HG03378 (cell line): ENCODE data around the gene KCNK3.

Experiments
- ATAC-seq: cut with Tn5 transposase; IDR thresholded peaks from one replicate; pipeline ENCODE4 v1.9.1; 2021; ENCODE audit warnings: mild to moderate bottlenecking, moderate library complexity; ENCODE audit not compliant: unreplicated experiment

The KCNK3 gene

DNA sequence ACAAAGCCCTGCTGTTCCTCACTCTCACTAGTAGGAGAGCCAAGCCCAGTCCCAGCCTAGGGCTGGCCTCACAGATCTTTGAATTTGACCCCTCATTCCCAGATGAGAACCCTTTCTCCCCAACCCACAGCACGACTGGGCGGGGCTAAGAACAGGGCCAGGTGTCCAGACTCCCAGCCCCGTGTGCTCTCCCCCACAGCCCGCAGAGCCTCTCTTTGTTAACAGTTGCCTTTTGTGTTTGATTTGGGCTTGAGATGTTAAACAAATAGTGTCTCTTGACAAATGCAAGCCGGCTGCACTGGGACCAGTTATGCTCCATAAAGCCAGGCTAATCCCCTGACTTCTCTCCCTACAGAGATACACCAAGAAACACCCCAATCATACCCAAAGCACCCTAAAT lies 4.7 kb upstream of the KCNK3 start:
- no peak for ATAC-seq

DNA sequence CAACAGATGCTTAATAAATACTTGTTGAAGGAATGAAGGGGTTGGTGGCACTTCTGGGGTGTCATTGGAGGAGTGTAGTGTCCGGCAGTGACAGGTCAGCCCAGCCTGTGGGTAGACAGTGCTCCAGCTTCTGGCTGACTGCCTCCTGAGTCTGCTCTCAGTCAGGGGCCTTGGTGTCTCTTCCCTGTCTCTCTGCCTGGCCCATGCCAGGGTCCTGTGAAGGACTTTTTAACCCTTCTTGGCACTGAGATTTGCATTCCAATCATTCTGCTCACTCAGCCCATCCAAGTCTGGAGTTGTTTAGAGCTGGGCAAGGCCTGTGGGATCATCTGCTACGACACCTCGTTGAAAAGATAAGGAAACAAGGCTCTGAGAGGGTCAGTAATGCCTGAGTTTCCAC lies 1.4 kb upstream of the KCNK3 start:
- no peak for ATAC-seq

DNA sequence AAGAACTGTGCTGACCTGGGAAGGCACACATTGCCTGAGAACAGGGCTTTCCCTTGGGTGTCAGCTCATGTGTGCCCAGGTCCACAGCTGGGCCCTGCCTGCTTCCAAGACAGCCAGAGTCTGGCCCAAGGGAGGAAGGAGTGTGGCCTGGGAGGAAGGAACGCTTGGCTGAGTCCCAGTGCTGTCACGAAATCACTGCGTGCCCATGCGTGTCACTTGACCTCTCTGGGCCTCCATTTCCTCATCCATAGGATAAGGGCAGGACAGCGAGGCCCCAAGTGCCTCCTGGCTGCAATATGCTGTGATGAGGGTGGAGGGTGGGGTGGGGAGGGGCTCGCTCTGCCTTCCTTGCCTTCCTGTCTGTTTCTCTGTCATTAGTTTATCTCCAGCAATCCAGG lies 642 bp upstream of the KCNK3 start:
- no peak for ATAC-seq

DNA sequence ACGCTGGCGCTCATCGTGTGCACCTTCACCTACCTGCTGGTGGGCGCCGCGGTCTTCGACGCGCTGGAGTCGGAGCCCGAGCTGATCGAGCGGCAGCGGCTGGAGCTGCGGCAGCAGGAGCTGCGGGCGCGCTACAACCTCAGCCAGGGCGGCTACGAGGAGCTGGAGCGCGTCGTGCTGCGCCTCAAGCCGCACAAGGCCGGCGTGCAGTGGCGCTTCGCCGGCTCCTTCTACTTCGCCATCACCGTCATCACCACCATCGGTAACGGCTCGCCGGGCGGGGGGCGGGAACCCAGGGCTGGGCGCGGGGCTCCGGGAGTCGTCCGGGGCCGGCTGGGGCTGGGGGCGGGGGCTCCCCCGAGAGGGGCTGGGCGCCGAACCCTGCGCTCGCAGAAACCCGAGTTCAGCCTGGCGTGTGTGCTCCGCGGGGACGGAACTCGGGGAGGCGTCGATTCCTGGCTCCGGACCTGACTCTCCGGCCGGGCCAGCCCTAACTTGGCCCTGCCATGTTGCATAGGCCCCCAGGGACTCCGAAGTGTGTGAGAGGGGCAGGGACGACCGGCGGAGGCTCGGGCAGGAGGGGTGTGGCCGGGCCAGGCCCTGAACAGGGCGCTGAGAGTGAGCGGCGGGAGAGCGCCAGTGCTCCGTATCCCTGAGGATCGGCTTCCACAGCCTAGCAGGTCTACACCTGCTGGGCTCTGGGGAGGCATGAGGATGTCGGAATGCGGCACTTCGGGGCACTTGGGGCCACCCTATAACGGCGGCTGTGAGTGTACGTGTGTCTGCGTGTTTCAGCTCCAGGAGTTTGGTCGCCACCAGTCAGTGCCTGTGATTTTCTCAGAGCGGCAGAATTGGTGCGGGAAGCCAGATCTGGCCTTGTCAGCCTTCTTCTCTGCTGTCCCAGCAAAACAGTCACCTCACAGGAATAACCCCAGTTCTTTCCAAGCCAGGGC lies 651 bp downstream of the KCNK3 start:
- ATAC-seq, result no peak

DNA sequence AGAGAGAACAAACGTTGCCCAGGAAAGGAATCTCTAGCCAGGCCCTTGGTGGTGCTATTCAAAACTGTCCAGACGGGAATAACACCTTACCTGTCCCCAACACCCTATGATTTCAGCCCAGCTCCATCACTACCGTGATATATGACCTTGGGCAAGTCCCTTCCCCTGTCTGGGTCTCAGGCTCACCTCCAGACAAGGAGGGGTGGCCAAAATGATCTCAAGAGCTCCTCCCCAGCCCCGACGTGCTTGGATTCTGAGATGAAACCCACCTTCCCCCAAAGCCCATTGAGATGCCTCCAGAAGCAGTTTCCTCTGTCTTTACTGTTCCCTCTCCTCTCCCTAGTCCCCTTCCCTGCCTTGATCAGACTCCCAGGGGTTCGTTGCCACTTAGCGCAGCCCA lies 1.5 kb downstream of the KCNK3 start:
- no peak for ATAC-seq

DNA sequence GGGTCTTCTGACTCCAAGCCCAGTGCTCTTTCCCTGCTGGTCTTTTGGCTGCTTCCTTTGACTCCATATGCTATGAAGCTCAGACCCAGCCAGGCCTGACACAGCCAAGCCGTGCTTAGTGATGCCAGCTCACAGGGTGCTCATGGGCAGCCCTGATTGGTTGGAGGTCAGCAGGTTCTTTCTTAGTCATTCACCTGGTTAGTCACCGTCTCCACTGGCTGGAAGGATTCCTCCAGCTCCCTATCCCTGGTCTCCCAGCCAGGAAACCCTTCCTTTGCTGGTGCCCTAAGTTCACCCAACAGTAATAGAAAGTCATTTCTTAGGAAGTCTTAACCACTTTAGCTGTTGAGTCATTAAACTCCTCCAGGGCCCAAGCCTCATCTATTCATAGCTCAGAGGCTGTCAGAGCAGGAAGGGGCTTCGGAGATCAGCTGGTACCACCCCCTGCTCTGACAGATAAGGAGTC lies 3.9 kb downstream of the KCNK3 start:
- no peak for ATAC-seq

DNA sequence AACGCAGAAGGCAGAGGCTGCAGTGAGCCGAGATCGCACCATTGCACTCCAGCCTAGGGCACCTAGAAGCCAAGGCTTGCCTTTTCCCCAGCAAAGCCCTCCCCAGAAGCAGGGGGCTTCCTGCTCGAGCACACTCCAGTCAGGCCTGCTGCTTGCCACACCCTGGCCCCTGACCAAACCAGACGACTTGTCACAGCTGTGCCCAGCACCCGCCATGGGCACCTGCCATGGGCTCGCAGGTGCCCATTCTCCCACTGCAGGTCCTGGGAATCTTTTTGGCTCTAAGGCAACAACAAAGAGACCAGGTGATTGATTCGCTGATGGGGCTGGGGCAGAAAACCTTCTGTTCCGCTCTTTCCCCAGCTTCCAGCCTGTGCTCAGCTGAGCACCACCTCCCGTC lies 4.9 kb downstream of the KCNK3 start:
- no peak for ATAC-seq

DNA sequence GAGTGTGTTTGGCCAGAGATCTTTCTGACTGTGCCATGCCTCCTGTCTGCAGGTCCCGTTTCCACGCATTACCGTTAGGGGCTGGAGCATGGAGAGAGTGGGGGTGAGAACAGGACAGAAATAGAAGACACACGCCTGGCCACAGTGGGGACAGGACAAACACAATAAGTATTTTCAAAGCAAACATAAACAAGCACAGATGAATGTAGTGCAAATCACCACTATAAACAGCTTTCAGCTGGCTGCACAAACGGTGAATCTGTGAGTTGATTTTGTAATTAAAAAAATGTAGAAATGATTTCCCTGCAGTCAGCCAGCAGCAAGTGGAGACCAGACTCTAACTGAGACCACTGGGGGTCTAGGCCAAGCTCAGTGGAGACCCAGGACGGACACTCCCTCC lies 6.8 kb downstream of the KCNK3 start:
- no peak for ATAC-seq

DNA sequence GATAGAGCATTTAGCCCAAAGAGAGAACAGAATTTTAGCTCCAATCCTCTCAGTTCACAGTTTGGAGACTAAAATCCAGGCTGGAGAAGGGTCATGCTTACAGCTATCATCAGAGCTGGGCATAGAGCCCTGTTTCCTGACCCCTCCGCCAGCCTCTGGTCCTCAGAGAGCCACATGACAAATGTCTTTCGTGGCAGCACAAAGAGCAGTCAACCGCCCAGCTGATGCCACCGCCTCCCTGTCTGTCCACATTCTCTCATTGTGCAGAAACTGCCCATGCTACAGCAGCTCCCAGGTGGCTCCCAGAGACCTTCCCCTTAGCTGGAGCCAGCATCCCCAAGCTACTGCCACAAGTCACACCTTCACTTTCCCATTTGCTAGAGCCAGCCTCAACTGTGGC lies 7.6 kb downstream of the KCNK3 start:
- ATAC-seq, result no peak

DNA sequence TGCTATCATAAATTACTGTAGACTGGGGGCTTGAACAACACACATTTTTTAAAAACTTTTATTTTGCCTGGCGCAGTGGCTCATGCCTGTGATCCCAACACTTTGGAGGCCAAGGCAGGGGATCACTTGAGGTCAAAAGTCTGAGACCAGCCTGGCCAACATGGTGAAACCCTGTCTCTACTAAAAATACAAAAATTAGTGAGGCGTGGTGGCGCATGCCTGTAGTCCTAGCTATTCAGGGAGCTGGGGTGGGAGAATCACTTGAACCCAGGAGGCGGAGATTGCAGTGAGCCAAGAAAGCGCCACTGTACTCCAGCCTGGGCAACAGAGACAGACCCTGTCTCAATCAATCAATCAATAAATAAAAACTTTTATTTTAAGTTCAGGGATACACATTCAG lies 9.1 kb downstream of the KCNK3 start:
- ATAC-seq, result no peak

DNA sequence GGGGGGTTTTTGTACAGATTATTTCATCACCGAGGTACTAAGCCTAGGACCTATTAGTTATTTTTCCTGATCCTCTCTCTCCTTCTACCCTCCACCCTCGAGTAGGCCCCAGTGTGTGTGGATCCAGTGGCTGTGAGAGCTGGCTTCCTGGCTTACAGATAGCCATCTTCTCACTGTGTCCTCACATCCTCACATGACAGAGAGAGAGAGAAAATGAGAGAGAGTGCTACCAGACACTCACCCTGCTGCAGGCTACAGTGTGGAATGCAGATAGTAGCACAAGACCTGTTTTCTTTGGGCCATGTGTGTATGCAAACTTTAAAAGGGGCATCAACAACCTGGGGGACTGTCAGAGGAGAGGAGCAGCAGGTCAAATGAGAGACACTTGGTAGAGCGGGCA lies 9.5 kb downstream of the KCNK3 start:
- no peak for ATAC-seq

DNA sequence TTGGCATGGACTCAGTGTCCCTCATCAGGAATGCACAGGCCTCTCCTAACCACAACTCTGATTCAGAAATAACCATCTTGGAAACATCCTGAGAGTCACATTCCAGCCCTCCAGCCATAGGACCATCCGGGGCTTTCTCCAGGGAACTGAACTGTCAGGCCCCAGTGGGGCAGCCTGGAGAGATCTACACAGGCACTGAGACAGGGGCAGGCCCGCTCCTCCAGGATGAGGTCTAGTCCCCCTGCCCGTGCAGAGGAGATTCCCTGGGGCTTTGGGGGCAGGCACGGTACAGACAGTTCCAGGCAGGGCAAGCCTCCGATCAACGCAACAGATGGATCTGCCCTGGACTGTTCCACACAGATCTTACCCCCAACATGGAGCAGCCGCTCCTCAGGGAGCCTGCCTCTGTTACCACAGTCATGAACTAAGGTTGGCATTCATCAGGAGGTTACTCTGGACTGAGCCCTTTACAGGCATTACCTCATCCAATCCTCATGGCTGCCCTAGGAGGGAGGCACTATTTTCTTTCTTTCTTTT lies 12.0 kb downstream of the KCNK3 start:
- no peak for ATAC-seq

DNA sequence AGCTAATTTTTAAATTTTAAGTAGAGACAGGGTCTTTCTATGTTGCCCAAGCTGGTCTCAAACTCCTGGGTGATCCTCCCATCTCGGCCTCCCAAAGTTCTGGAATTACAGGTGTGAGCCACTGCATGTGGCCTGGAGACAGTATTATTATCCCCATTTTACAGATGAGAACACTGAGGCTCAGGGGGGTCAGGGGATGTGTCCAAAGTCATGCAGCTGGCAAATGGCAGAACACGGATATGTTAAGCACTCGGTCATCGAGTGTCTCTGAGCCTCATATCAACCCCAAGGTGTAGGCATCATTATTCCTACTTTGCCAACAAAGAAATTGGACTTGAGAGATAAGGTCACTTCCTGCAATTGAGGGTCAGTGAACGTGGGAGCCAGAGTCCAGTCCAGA lies 12.6 kb downstream of the KCNK3 start:
- ATAC-seq, result no peak

DNA sequence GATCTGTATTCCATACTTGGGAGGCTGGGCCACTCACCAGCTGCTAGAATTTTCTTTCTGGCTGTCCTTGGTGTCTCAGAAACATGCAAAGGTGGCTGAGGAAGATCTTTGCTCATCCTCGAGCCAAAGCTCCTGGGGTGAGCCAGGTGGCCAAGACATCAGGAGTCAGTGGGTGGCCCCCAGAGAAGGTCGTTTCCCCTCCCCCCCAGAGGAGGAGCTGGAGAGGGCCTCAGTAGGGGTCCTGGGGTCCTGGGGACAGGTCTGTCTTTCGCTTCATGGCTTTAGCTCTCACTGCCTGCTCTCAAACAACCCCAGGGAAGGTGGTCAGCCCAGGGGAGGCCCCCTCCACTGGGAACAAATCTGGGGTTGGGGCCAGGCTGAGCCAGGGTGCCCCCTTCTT lies 13.6 kb downstream of the KCNK3 start:
- no peak for ATAC-seq

DNA sequence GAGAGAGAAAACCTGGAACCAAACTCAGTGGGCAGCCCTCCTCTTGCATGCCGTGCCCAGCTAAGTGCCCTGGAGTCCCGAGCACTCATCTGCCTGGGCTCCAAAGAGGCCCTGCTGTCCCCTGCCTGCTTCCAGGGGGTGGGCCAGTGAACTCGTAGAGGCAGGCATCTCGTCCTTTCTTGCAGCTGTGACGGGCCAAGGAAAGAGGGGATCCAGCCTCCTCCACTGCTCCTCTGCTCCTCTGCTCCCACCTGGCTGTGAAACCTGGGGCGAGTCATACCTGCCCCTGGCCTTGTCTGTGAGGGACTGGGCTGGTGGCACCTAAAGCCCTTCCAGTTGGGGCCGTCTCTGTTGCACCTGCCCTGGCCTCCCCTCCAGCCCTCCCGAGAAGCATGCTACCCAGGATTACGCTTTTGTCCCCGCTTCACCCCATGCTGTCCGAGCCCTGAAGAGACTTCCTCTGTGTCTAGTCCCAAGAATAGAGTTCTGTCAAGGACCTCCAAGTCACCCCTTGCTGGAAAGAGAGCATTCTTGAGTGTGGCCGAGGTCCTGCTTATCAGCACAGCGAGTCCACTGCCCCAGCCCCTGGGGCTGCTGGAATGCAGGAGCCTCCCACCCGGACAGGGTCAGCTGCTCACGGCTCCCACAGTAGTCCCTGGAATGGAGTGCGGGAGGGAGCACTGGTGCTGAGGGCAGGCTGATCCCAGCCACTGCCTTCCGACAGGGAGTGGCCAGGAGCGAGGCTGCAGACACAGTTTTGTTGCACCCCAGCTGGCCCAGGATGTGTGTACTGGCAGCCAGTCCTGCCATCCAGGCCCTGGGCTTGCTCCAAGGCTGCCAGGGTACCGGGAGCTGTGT lies 14.3 kb downstream of the KCNK3 start:
- no peak for ATAC-seq

DNA sequence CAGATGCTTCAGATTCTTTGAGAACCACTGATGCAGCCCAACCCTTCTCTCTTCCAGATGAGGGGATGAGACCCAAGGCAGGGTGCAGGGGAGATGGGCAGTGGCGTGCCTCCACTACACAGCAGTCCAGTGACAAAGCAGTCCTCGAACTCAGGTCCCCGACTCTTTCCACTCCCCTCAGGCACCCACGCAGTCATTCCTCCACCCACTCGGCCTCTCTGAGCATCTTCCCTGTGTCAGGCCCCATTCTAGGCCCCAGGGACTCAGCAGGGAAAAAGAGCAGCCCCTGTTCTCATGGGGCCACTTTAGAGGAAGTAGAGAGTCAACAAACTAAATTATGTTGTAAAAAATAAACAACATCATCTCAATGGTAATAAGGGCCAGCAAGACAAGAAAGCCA lies 15.2 kb downstream of the KCNK3 start:
- no peak for ATAC-seq

DNA sequence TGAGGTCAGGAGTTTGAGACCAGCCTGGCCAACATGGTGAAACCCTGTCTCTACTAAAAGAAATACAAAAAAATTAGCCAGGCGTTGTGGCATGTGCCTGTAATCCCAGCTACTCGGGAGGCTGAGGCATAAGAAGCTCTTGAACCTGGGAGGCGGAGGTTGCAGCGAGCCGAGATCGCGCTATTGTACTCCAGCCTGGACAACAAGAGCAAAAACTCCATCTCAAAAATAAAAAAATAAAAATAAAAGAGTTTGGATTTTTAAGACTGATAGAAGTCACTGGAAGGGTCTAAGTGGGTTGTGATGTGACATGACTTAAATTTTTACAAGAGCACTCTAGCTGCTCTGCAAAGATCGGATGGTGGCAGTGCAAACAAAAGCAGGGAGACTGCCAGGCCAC lies 15.9 kb downstream of the KCNK3 start:
- ATAC-seq, result no peak

DNA sequence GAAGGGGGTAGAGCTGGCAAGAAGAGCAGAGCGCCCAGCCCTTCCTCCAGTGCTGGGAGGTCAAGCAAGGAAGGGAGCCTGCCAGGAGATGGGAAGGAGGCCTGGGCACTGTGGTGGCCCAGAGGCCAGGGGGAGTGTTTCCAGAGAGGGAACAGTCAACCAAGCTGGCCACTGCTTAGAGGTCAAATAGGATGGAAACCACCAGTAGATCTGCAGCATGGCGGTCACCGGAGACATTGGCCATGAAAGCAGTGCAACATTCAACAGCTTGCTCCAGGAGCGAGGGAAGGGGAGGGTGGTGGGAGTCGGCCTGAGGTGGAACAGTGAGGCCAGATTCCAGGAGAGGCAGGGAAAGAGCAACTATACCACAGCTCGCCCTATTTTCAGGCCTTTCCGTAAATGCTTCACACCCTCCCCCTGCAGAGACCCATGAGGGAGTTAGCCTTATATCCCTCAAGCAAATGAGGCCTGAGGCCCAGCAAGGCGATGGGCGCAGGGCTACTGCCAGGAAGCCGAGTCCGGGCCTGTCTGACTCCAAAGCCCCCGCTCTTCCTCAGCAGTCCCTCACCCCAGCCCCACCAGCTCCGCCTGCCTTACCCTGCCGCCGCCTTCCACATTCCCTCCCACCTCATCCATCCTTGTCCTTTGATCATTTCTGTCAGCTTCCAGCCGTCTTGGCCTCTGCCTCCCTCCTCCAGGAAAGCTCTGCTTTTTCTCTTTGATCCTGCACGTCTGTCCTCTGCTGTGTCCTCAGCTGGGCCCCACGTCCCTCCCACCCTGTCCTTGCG lies 17.0 kb downstream of the KCNK3 start:
- no peak for ATAC-seq

DNA sequence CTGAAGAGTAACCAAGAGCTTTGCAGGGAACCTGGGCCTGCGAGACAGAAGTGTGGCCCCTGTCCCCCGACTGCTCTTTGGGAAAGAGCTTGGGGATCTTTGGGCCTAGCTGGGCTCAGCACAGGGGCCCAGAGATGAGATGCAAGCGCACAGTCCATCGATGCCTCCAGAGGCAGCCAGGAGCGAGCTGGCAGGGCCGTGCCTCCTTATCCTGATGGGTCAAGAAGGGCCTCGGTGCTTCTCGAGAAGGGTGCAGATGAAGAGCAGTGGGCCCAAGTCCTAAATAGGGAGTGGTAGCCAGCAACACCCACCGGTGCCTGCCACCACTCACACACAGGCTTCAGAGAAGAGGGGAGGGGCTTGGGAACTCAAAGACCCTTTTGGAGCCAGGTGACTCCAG lies 17.6 kb downstream of the KCNK3 start:
- ATAC-seq, result no peak

DNA sequence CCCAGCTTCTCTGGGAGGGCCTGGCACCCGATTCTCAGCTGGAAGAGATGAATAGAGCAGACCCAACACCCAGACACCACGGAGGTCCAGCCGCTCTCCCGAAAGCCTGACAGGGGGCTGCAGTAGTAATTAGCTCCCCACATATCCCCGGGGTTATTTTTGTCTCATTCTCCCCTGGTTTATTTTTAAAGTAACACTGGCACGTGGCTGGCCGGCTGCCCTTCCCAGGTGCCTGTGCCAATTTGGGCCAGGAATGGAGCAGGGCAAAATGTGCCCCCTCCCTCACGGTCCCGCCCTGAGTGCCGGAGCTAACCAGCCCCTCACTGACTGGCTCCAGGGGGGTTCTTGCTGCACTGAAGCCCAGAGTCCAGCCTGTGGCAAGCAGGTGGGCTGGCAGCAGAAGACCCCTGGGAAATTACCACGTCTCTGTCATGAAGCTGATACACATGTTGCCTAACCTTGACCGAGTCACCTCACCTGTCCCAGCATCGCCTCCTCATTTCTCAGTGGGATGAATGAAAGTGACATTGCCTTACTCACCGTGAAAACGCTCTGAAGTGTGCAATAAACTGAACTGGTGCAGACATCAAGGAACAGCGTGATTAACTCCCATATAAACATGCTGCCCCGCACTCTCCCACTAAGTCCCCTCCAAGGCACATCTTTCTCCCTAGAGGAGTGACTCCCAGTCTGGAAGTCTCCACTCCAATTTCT lies 18.4 kb downstream of the KCNK3 start:
- ATAC-seq, result no peak
